IPS DF 19.7 (cell line): ENCODE results near the gene RHOH.

Experiments used
- DNase-seq: peaks from one replicate; pipeline ENCODE4 v3.0.0-alpha.2; 2013; ENCODE audit warnings: low read depth, low spot score

The RHOH gene

GRCh38 chr4:40234519-40235039 is 37.7 kb downstream of the RHOH start:
- DNase-seq = no peak

DNA sequence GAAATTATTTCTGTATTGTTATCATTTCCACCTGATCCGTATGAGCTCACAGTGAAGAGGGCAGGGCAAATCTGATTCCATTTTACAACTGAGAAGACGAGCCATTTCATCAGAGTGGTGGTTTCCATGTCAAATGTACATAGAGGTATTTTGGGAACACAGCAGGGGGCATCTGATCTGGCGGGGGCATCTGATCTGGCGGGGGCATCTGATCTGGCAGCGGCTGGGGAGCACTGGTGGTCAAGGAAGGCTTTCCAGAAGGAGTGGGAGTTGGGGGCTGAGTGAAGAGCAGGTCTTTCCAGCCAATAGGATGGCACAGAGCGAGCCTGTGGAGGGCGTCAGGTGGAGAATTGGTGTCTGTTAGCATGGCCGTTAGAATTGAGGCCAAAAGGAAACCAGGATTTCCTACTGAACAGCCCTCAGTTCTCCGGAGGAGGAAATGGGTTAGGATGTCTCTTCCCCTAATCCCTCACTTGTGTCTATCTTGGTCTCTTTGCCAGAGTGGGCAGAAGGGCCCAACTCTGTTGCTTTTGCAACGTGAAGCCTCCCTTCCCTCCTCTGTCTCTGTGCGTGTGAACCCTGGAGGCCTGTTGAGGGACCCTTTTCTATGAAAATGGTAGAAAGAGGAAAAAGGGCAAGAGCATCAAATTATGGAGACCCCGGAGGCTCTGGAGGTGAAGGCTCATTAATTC is 41.3 kb downstream of the RHOH start:
- DNase-seq = no peak

- DNase-seq = peak; percentile 42
Measured at GRCh38 chr4:40238700-40239548, 42.1 kb downstream of the RHOH start.

GRCh38 chr4:40240040-40240653 is 43.3 kb downstream of the RHOH start:
- no peak for DNase-seq

DNA sequence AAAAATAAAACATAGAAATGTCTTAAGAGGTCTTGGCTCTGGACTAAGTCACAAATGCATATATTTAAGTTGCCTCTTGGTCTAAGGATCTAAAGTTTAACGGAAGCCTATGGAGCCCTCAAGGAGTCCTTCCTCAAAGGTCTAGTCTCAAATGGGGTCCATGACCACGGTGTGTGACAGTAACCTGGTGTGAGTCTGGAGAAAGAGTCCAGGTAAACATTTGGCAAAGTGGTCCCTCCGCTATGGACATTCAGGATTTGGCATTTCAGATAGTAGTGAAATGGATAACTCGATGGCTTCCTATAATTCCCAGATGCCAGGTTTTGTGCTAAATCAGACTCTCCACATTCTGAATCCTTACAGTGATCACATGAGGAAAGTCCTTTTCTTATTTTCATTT is 44.2 kb downstream of the RHOH start:
- no peak for DNase-seq

GRCh38 chr4:40241941-40242340 is 45.1 kb downstream of the RHOH start:
- DNase-seq = no peak

- no peak for DNase-seq
Measured at GRCh38 chr4:40243386-40243948, 46.6 kb downstream of the RHOH start.

DNA sequence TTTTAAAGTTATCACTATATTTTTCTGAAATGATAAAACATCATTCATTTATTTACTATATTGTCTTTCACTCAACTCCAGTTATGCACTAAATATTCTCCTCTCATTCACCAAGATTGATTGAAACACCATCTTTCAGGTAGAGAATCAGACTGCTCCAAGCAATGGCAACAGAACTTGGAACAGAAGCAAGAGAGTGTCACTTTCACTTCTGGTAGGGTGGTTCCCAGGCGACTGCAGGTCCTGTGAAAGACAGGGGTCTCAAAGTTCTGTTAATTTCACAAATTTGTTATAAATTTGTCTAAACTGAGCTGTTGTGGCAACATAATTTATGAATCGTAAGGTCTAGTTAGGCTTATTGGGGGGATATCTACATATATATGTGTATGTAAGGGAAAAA is 47.8 kb downstream of the RHOH start:
- no peak for DNase-seq

DNA sequence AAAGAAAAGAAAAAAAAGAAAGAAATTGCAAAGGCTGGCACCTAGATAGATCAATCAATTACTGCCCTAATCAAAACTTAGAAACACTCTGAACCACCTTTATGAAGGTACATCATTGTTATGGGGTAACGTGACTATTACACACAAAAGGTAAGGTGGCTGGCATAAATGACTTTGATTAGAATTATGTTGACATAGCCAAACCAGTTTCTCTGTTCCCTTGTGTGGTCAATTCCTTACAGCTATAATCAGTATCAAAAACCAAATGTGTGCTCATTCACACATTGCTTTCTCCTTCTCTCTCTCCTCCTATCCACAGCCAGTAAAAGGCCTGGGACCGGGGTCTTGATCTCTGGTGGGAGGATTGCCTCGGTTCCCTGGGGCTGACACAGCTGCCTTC is 48.7 kb downstream of the RHOH start:
- DNase-seq = no peak

GRCh38 chr4:40246011-40246900 is 49.4 kb downstream of the RHOH start:
- no peak for DNase-seq

DNA sequence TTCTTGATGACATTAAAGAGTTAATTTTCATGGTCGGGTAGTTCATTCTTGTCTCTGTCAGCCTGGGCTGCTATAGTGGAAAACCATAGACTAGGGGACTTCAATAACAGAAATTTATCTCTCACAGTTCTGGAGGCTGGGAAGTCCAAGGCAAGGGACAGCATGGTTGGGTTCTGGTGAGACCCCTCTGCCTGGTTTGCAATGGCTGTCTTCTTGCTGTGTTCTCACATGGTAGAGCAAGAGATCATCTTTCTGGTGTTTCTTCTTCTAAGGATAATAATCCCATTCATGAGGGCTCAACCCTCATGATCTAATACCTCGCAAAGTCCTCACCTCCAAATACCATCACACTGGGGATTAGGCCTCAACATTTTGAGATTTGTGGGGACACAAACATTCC is 50.1 kb downstream of the RHOH start:
- no peak for DNase-seq

GRCh38 chr4:40247350-40247749 is 50.5 kb downstream of the RHOH start:
- no peak for DNase-seq

GRCh38 chr4:40251366-40251765 is 54.5 kb downstream of the RHOH start:
- DNase-seq = no peak

DNA sequence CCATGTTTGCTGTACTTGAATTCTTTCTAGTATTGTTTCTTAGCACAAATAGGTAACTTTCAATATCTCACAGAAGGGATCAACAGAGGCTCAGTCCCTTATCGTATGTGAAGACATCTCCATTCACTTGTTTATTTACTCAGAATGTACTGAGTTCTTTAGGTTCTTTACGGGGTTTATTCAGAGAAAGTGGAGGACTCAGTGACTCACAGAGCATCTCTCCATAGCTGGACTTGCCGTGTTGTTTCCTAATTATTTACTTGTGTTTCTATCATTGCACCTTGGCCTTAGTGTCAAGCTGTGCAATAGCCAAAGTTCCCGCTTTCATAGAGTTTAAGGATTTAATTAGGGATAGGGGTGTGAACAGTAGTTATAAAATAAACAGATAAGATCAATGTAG is 57.1 kb downstream of the RHOH start:
- DNase-seq = no peak

DNA sequence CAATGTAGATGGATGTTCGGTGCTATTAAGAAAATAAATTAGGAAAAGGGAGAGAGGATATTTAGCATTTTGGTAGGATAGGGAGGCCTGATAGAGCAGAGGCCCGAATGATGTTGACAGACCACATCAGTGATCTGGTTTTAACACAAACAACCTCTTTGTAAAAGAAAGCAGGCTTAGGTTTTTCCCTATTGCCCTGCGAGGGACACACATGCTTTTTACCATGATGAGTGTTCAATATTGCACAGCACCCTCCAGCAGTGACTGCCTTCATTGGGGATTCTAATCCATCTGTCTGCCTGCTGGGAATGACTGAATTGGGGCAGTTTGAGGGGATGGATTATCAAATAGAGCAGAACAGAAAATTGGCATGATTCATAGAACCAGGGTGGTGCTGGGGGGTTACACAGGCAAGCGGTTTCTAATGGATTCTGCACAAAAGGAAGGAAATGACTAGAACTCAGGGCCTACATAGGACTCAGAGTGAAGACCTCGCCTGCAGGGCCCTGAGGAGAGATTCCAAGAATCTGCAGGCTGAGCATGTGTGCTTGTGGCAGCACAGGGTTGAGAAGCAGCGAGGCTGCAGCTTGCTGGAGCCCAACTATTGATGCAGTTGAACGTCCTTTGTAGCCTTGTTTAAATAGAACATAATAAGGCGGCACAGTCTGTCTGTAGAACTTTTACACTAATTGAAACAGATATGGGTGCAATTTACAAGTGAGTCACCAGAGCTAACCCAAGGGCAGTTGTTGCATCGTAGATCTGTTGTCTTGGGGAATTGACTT is 58.0 kb downstream of the RHOH start:
- no peak for DNase-seq

DNA sequence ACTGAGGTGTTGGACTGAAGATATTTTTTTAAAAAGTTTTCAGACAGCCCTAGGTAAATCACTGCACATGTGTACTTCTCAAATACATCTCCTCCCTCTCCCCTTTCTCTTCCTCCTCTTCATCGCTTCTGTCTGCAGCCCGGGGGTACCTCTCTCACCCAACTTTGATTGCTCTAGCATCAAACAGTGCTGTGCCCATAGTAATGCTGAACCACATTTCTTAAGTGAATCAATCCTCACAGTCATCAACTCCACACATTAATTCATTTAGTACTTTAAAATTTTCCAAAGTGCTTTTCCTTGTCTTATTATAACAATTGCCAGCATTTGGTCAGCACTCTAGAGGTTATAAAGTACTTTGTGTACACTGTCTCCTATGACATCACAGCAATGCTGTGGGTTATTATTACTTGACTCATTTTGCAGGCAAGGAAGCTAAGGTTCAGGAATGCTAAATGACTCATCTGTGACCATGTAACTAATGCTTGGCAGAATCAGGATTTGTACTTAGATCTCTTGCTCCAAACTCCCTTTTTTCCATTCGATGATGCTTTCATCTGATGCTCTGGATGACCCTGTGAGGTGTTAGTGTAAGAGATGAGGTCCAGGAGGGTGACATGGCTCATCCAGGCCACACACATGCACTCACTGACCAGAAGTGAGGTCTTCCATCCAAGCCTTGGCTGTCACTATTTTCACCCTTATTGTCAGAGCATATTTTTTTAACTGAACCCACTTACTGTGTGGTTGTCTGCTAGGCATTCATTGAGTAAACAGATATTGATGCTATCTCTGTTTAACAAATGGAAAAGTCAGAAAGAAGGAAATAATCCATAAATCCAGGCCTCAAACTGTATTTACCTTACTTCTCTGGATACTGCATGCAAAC is 58.8 kb downstream of the RHOH start:
- no peak for DNase-seq

DNA sequence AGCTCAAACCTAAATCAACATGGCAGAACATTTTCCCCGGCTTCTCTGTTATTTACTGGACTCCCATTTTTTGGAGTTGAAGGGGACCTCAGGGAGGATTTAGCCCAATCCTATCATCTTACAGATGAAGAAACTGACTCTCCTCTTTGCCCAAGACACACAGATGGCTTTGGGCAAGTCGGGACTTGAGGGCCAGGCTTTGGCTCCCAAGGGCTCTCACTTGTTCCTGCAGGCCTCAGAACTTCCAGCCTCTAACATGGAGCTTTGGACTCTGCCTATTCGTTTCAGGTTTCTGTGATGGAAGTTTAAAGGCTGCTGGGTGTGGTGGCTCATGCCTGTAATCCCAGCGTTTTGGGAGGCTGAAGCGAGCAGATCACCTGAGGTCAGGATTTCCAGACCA is 59.5 kb downstream of the RHOH start:
- DNase-seq = no peak

- no peak for DNase-seq
Measured at GRCh38 chr4:40256817-40257216, 60.0 kb downstream of the RHOH start.

GRCh38 chr4:40258627-40259026 is 61.8 kb downstream of the RHOH start:
- DNase-seq = no peak
